Endothelial cell of umbilical vein (primary cell): ENCODE data around the gene DDX23. TPM values are rescaled to one million over a fixed set of nuclear protein-coding genes. Genes with fewer than 3 reads are reported as not detected.

Source experiments
- BruUV-seq: library from RNA; stranded (reverse); fragments of 400-500 nt; replicated peaks from 2 replicates; lab custom pipeline; 2021; lab: Mats Ljungman, UMichigan
- CTCF ChIA-PET: fragments of 300-600, 350-600 bp; sonication (Branson Sonifier 250); formaldehyde crosslinking; loops from one replicate; lab custom pipeline; 2021; ENCODE audit warnings: antibody characterized with exemption, inconsistent platforms; lab: Charles Lee
- POLR2A ChIA-PET: fragments of 300-600, 350-600 bp; sonication (Branson Sonifier 250); formaldehyde crosslinking; loops from one replicate; lab custom pipeline; 2021; ENCODE audit warnings: antibody characterized with exemption, inconsistent platforms; lab: Charles Lee
- DNase-seq: peaks from one replicate; pipeline ENCODE4 v3.0.0-alpha.2; 2011; ENCODE audit warnings: low read depth, low spot score
- FAIRE-seq: peaks from 2 replicates; lab custom pipeline; 2011; peaks lifted over from hg19 to GRCh38; lab: Jason Lieb, UNC
- H2AFZ ChIP-seq: 2 replicates; pipeline ENCODE4 v1.6.0; 2012; ENCODE audit warnings: low read depth, low read length, control low read depth, inconsistent platforms
- H3K27ac ChIP-seq: 2 replicates; pipeline ENCODE4 v1.5.1; 2011; ENCODE audit warnings: low read depth, mild to moderate bottlenecking, control low read depth, low read length, moderate library complexity; ENCODE audit not compliant: insufficient read depth
- H3K27me3 ChIP-seq, 2 experiments: 2 replicates each; pipeline versions ENCODE4 v1.6.0 to v1.6.1; 2011; ENCODE audit warnings: low read length in 2 of 2, mixed read lengths in 1 of 2; ENCODE audit not compliant: control insufficient read depth in 2 of 2, insufficient read depth in 2 of 2
- H3K36me3 ChIP-seq, 2 experiments: 2 replicates in 1 of 2; 3 replicates in 1 of 2; pipeline ENCODE4 v1.5.1; 2011; ENCODE audit warnings: low read length in 2 of 2, mild to moderate bottlenecking in 1 of 2, moderate library complexity in 1 of 2; ENCODE audit not compliant: control insufficient read depth in 2 of 2, insufficient read depth in 2 of 2; ENCODE audit errors: extremely low read depth in 1 of 2
- H3K4me1 ChIP-seq: 3 replicates; pipeline ENCODE4 v1.5.1; 2011; ENCODE audit warnings: mild to moderate bottlenecking, low read length; ENCODE audit not compliant: control insufficient read depth, insufficient read depth; ENCODE audit errors: extremely low read depth
- H3K4me2 ChIP-seq: 2 replicates; pipeline ENCODE4 v1.6.1; 2011; ENCODE audit warnings: low read length, control low read depth, mixed read lengths; ENCODE audit not compliant: insufficient read depth
- H3K4me3 ChIP-seq, 3 experiments: fragments of 200-600 bp in 1 of 3; sonication (generic), shearing (Covaris generic) in 1 of 3; replicated peaks in 1 of 3; 2 replicates each; pipeline ENCODE4 v1.5.1; 2011 to 2016; ENCODE audit warnings: control low read depth in 3 of 3, low read length in 3 of 3, mild to moderate bottlenecking in 2 of 3, inconsistent platforms in 1 of 3, low read depth in 1 of 3, moderate library complexity in 1 of 3; ENCODE audit not compliant: insufficient read depth in 1 of 3
- H3K79me2 ChIP-seq: 2 replicates; pipeline ENCODE4 v1.6.0; 2012; ENCODE audit warnings: low read length, inconsistent platforms; ENCODE audit not compliant: control insufficient read depth, insufficient read depth
- H3K9ac ChIP-seq: replicated peaks from 2 replicates; pipeline ENCODE3; 2011; ENCODE audit warnings: low read length, control low read depth; ENCODE audit not compliant: insufficient read depth; ENCODE audit errors: extremely low read depth
- H3K9me1 ChIP-seq: replicated peaks from 3 replicates; pipeline ENCODE4 v1.6.0; 2011; ENCODE audit warnings: mild to moderate bottlenecking, low read length; ENCODE audit not compliant: control insufficient read depth, insufficient read depth; ENCODE audit errors: extremely low read depth
- H3K9me3 ChIP-seq: replicated peaks from 2 replicates; pipeline ENCODE4 v1.5.1; 2012; ENCODE audit warnings: low read length, inconsistent platforms; ENCODE audit not compliant: control insufficient read depth, insufficient read depth
- H4K20me1 ChIP-seq: replicated peaks from 2 replicates; pipeline ENCODE3; 2011; ENCODE audit warnings: mild to moderate bottlenecking, low read length; ENCODE audit not compliant: control insufficient read depth, insufficient read depth; ENCODE audit errors: extremely low read depth
- CTCF ChIP-seq, 2 donors: IDR thresholded peaks; 1 replicate in 1 of 2; 2 replicates in 1 of 2; pipeline ENCODE4 v1.5.1; 2011; ENCODE audit warnings: low read length in 2 of 2, mild to moderate bottlenecking in 2 of 2, moderate library complexity in 2 of 2, control low read depth in 1 of 2, inconsistent platforms in 1 of 2, low read depth in 1 of 2; ENCODE audit not compliant: insufficient read depth in 1 of 2; ENCODE audit errors: extremely low read depth in 1 of 2
- EZH2 ChIP-seq: IDR thresholded peaks from 2 replicates; pipeline ENCODE4 v1.6.1; 2012; ENCODE audit warnings: borderline replicate concordance, low read depth, mild to moderate bottlenecking, moderate library complexity, low read length, inconsistent platforms; ENCODE audit not compliant: severe bottlenecking
- FOS ChIP-seq: IDR thresholded peaks from 2 replicates; pipeline ENCODE4 v1.6.1; 2011; ENCODE audit warnings: mild to moderate bottlenecking, low read length, moderate library complexity, borderline replicate concordance; ENCODE audit not compliant: insufficient read depth
- GATA2 ChIP-seq: IDR thresholded peaks from 2 replicates; pipeline ENCODE4 v1.7.0; 2011; ENCODE audit warnings: low read depth, mild to moderate bottlenecking, moderate library complexity, mixed read lengths, low read length; ENCODE audit not compliant: insufficient read length, insufficient read depth
- JUN ChIP-seq: IDR thresholded peaks from 2 replicates; pipeline ENCODE4 v1.6.1; 2011; ENCODE audit warnings: borderline replicate concordance, low read depth; ENCODE audit not compliant: insufficient read length, insufficient read depth
- MAX ChIP-seq: IDR thresholded peaks from 2 replicates; pipeline ENCODE4 v1.6.1; 2011; ENCODE audit not compliant: insufficient read depth, insufficient read length
- MYC ChIP-seq: IDR thresholded peaks from one replicate; pipeline ENCODE4 v1.6.1; 2011; ENCODE audit warnings: mild to moderate bottlenecking, low read depth, low read length
- POLR2A ChIP-seq: IDR thresholded peaks from 2 replicates; pipeline ENCODE4 v1.6.1; 2012; ENCODE audit warnings: low read depth, mild to moderate bottlenecking, control low read depth, low read length
- POLR2AphosphoS5 ChIP-seq: IDR thresholded peaks from 2 replicates; pipeline ENCODE4 v1.6.1; 2012; ENCODE audit warnings: low read depth, mild to moderate bottlenecking, control low read depth, low read length, moderate library complexity; ENCODE audit not compliant: insufficient read depth
- dilution Hi-C: fragments of 300-500 bp; cut with MboI; formaldehyde crosslinking; loops from one replicate; pipeline ENCODE4 v1.15.0; 2019; ENCODE audit warnings: low sequenced_read_pairs; ENCODE audit not compliant: extremely low pct_ligation_motif_present
- intact Hi-C: fragments of 100-400 bp; cut with micrococcal nuclease; formaldehyde crosslinking; loops from one replicate; pipeline ENCODE4 v1.10.0; 2022
- polyA plus RNA-seq, 4 experiments: library from polyadenylated mRNA; depleted of rRNA in 3 of 4; stranded (reverse) in 3 of 4; unstranded in 1 of 4; fragments of >200 nt; gene quantifications; 2 replicates each; pipeline versions ENCODE4 v1.2.1 to v1.2.3, GENCODE V29; 2011 to 2012; ENCODE audit warnings: missing spikeins in 1 of 4
- total RNA-seq: library from RNA; stranded (reverse); gene quantifications from 2 replicates; pipeline ENCODE4 v1.2.3, GENCODE V29; 2021

Gene DDX23
- total and polyA plus RNA-seq, 2 donors (not counting 3 experiments of a cell fraction or from before 2014, with no cell fraction given) = 56.0 to 107 TPM

GRCh38 chr12:48824905-48825304 is 27.1 kb downstream of the DDX23 start:
- intact Hi-C loops (no loop called here), dilution Hi-C loops (no loop called here)
- Histone ChIP-seq H3K27me3 (no peaks in the 10 kb centered on the region), H3K9me3 (no peaks in the 10 kb centered on the region), H3K9ac (no peak overlapping the region), H3K9me1 (no peaks in the 10 kb centered on the region), H3K4me3 (no peak overlapping the region), H2AFZ (no peak overlapping the region), H3K79me2 (no peaks in the 10 kb centered on the region), H3K36me3 (peaks cover 6 to 52% of the 10 kb centered on the region in 2 experiments), H3K4me2 (no peak overlapping the region), H4K20me1 (no peaks in the 10 kb centered on the region), H3K27ac (no peak overlapping the region), H3K4me1 (no peaks in the 10 kb centered on the region)
- no TSS peak for BruUV-seq
- ChIA-PET POLR2A (no interaction called here), CTCF (no interaction called here)
- no peak for TF ChIP-seq EZH2
- no peak for TF ChIP-seq CTCF (IDR thresholded peaks at IDR 0.05; ENCODE audit: extremely low read depth in 1 of 2, insufficient read depth in 1 of 2, low read depth in 1 of 2, low read length in 2 of 2)
- TF ChIP-seq MYC = no peak
- TF ChIP-seq POLR2AphosphoS5 = no peak
- TF ChIP-seq JUN = no peak
- TF ChIP-seq POLR2A = no peak
- no peak for TF ChIP-seq GATA2
- no peak for TF ChIP-seq MAX
- no peak for TF ChIP-seq FOS
- FAIRE-seq (no peak), DNase-seq (no peak)
